ENCODE results near the gene TSPAN14.

DNA sequence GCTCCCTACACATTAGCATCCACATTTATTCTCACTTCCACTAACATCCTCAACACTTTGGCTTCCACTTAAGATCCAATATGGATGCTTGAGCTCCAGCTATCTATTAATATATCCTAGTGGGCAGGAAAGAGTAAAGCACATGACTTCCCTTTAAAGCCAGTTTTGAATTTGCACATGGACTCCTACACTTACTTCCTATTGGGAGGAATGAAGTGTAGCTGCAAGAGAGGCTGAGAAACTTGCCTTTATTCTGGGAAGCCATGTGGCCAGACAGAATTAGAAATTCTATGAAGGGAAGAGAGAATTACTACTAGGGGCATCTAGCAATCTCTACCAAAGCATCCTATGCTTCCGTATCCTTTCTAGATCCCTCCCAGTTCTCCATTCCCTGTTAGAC lies 3.0 kb upstream of the TSPAN14 start:
- TF ChIP-seq, protein P1, sequence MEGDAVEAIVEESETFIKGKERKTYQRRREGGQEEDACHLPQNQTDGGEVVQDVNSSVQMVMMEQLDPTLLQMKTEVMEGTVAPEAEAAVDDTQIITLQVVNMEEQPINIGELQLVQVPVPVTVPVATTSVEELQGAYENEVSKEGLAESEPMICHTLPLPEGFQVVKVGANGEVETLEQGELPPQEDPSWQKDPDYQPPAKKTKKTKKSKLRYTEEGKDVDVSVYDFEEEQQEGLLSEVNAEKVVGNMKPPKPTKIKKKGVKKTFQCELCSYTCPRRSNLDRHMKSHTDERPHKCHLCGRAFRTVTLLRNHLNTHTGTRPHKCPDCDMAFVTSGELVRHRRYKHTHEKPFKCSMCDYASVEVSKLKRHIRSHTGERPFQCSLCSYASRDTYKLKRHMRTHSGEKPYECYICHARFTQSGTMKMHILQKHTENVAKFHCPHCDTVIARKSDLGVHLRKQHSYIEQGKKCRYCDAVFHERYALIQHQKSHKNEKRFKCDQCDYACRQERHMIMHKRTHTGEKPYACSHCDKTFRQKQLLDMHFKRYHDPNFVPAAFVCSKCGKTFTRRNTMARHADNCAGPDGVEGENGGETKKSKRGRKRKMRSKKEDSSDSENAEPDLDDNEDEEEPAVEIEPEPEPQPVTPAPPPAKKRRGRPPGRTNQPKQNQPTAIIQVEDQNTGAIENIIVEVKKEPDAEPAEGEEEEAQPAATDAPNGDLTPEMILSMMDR (conservative IDR thresholded peaks at IDR 0.05; ENCODE audit: low read length) = no peak
- TF ChIP-seq EZH2phosphoT487 (IDR thresholded peaks at IDR 0.05; ENCODE audit: borderline replicate concordance, low read depth, low read length) = no peak
